Measurements from ENCODE around the gene MAP2K6.

Gene MAP2K6

DNA sequence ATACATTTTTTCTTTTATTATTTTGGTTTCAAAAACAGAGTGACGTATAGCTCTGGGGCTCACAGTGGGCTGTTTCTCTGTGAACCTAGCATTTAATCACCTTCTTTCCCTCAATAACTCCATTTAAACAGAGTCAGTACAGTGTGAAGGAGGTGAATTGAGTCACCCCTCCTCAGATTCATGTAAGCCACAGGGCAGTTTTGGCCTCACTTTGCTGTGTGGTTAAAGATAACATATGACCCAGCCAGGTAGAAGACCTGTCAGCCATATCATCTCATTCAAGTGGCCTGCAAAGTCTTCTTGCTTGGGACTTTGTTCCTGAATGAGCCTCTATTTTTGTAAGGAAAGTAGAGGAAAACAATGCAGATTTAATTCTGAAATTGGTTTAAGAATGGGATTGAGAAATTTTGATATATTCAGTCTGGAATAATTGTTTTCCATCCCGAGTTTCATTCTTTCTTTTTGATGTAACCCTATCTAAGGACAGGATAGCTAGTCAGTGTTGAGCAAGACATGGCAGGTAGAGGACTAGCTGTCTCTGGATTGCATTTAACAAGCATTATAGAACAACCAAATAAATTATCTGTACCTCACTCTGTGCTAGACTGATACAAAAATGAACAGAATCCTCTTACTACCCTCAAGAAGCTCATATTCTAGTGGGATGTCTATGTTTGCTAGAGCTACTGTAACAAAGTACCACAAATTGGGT, 13.1 kb downstream of the MAP2K6 start:
- no peak for DNase-seq

DNA sequence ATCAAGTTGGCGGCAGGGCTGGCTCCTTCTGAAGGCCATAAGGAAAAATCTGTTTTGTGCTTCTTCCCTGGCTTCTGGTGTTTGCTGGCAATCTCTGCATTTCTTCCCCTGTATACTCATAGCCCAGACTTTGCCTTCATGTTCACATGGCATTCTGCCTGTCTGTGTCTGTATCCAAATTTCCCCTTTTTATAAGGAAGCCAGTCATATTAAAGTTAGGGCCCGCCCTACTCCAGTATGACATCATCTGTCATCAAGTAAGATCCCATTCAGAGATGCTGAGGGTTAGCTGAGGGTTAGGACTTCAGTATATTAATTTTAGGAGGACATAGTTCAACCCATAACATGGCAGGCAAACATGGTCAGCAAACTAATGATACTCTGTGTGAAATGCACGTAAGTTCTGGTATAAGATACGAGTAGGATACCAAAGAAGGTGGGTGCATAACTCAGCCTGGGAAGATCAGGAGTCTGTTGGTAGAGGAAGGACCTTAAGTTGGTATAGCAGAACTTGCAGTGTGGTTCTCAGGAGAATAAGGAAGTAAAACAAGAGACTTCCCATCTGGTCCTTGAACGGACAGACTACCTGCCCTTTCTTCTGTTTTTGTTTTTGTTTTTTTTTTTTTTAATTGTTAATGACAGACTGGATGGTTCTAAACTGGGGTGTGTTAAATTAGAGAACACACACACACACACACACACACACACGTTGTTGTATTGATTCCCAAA, 13.9 kb downstream of the MAP2K6 start:
- DNase-seq = no peak

DNA sequence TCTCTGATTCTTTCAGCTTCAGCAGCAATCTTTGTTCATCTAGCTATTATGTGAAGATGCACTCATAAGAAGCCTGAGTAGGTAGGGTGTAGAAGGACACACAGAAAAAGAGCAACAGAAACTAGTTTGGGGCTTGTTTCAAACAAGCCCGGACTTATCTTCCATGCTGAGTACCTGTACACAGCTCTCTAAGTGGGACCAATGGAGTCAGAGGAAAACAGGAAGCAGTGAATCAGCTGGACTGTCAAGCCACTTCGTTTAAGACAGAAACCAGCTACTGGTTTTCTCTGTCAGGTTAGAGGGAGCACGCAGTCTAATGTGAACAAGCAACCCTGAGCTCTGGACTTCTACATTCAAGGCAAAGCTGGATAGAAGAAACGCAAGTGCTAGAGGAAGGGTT, 16.0 kb downstream of the MAP2K6 start:
- no peak for DNase-seq

DNA sequence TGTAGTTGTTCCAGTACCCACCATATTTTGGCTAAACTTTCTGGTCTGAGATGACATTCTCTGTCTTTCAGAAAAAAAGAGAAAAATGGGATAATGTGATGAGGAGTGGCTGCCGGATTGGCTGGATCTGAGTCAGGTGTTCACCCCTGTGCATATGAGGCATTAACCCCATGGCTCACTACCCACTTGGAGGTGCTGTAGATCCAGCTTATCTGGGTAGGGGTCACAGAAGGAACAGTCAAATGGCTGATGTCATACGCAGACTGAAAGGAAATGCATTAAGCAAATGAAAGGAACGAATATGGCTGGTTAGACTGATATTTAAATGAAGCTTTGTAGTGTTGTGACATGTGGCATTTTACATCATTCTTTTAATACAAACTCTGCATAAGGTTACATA, 17.3 kb downstream of the MAP2K6 start:
- DNase-seq = no peak

DNA sequence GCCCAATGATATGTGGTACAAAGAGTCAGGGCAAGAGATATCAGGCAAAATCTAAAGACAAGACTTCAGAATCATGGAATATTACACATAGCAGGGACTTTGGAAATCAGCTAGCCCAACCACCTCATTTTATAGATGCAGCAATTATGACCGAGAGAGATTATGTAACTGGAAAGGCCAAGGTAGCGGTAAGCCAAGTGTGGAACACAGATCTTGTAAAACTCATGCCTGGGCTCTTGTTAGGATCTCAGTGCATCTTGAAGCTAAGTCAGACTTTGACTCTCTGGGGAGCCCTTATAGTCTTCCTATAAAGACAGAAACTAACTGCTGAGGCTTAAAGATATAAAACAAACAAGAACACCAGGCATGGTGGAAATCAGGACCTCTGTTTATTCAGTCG, 18.6 kb downstream of the MAP2K6 start:
- no peak for DNase-seq

DNA sequence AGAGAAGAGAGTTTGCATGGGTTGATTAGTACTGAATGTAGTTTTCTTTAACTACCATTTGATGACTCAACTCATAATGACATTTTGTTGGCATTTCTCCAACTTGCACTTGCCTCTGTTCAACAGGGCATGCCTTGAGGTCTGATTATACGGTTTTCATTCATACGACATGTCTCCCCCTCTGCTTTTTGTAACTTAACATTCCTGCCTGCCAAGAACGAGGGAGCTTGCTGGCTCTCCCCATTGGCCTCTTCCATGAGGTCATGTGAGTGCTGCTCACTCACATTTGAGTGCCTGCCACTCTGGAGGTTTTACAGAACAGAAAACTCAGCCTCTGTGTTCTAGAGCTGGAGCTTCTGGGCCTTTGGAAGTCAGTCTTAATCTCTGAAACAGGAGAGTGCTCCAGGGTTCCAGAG, 19.7 kb downstream of the MAP2K6 start:
- no peak for DNase-seq

DNA sequence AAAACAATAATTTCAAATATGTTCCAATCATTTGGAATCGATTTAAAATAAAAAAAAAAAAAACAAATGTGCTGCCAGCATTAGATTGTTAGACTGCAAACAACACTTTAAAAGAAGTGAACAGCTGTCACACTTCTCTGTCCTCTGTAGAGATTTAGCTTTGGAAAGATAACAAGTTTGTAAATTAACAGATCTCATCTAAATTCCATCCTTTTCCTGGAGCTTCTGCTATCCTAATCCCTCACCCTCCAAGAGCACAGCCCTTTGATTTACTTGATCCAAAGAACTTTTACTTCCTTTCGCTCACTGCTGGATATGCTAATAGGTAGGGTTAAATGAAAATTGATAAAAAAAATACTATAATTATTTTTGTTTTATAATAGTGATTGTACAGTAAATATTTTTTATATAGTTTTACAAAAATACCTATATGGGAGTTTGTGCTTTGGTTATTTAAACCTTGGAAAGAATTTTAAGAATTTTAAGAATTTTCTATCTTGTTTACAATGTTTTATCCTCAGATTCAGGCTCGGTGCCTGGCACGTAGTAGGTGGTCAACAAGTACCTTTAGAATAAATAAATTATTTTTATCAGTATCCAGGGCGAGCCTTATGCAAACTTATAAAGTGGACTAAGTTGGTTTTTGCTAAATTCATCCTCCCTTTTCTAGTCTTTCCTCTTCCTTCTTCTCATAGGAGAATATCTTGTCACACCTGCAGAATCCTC, 21.6 kb downstream of the MAP2K6 start:
- DNase-seq = no peak

DNA sequence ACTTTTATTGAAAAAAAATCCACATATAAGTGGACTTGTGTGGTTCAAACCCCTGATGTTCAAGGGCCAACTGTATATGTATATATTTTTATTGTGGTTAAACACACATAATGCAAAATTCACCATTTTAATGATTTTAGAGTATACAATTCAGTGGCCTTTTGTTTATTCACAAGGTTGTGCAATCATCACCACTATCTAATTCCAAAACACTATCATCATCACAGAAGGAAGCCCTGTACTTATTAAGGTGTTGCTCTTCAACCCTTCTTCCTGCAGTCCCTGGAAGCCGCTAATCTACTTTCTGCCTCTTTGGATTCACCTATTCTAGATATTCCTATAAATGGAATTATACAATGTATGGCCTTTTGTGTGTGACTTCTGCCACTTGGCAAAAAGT, 23.0 kb downstream of the MAP2K6 start:
- no peak for DNase-seq

DNA sequence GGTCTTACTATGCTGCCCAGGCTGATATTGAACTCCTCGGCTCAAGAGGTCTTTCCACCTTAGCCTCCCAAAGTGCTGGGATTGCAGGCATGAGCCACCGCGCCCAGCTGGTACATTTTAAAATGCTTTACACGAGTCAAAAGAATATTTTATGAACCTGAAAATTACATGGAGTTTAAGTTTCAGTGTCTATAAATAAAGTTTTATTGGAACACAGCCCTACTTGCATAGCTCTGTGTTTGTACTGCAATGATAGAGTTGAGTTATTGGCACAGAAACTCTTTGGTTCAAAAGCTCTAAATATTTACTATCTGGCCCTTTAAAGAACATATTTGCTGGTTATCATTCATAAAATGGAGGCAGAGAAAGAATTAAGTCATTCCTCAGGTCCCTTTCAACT, 24.3 kb downstream of the MAP2K6 start:
- no peak for DNase-seq

DNA sequence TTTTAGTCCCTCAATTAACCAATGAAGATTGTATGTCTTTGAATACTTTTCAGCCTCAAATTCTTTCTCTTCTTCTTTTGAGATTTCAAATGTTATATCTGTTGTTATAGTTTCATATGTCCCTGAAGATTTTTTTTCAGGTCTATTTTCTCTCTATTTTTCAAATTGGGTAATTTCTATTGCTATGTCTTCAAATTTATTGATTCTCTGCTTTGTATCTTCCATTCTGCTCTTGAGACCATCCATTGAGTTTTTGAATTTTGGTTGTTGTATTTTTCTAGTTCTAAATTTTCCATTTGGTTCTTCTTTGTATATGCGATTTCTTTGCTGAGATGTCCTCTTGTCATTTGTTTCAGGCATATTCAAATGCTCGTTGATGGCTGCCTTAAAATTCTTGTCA, 26.7 kb downstream of the MAP2K6 start:
- DNase-seq = no peak

DNA sequence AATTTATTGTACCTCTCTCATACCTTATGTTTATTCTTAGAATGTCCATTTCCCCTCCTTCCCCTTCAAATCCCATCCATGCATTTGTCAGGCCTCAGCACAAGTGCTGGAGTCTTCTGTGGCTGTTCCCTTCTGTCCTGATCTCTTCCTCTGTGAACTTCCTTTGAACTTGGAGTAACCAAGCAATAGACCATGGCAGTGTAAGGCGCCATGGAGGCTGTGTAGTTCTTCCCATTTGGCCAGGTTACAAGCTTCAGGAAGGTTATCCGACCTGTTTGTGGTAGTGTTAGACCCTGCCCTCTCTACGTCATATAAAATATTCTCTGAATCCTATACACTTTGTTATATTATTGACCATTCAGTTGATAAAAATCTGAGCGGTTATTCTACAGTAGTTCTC, 28.6 kb downstream of the MAP2K6 start:
- no peak for DNase-seq

DNA sequence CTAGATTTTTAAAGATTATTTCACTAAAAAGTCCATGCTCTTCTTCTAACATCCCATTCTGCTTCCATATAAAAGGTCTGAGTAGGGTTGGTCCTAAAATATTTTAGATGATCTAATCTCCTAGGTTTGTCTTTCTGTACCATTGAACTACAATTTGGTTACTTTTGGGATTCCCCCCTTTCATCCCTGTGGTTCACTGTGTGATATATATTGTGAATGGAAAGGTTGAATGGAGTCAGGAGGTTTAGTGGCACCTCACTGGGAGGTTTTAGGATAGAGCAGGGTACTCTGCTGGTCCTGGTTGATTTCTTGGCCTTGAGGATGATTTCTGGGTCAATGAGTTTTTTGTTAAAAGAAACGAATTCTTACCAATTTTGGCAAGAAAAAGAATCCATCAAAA, 29.5 kb downstream of the MAP2K6 start:
- DNase-seq = no peak

DNA sequence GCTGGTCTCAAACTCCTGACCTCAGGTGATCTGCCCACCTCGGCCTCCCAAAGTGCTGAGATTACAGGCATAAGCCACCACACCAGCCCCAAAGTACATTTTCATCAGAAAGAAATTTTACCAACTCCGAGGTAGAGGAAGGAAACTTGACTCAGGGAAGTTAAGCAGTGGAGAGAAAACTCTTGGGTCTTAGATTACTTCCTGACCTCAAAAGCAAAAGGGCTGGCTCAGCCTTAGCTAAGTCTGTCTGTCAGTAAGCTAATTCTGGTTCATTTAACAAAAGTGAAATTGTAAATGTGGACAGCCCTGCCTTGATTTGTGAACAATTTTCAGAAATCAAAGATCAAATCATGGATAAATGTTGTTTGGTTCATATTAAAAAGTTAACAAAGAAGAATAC, 30.6 kb downstream of the MAP2K6 start:
- no peak for DNase-seq

DNA sequence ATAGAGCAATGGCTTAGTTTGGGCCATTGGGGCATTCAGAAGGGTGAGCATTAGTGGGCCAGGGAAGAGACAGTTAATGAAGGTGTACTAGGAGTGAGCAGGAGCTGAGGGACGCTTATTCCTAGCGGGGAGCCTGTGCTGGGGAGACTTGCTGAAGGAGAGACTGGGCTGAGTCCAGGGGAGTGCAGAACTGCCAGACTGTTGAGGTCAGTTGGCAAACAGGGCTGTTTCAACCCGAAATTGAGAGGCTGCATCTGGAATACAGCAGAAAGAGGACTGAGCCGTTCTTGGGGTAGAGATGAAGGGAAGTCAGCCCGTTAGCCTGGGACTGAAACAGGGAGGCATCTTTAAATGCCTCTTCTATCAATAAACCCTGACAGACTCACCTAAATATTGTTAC, 33.2 kb downstream of the MAP2K6 start:
- DNase-seq = no peak

DNA sequence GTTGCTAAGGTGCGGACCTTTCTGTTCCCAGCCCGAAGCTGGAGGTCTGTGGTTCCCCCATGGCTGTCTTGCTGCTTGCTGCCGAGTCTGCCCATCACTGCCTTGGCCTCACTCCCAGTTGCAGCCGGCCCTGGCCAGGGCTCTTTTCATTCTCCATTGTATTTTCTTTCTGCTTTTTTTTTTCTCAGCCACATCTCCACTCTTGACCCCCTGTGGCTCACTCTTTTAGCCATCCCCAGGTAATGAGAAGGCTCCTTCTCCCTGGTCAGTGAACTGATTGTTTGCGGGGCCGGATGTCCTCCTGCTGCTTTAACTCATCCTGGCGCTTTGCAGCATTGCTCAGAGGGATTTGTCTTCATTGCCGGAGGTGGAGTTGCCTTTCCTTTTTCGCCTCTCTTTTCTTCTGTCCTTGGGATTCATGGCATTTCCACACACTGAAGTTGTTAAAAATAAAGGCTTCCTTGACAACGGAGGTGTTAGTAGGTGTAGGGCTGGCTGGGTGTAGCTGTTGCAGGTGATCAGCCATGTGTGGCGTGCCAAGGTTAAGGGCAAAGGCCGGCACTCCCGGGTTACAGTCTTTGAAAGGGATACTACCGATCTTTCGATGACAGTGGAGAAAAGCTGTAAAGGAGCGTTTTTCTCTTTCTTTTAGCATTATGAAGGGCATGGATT, 34.1 kb downstream of the MAP2K6 start:
- DNase-seq = no peak

DNA sequence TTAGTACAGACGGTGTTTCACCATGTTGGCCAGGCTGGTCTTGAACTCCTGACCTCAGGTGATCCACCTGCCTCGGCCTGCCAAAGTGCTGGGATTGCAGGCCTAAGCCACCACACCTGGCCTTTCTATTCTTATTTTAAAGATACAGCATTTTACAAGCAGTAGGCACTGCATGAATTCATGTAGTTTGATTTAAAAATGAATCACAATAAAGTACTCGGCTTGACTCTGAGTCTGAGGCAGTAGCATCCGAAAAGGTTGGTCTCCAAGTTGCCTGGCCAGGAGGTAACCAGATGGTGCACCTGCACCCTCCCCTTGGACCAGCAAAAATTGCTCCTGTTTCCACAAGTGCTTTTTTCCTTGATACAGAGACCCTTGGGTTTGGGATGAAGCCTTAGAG, 35.6 kb downstream of the MAP2K6 start:
- no peak for DNase-seq

DNA sequence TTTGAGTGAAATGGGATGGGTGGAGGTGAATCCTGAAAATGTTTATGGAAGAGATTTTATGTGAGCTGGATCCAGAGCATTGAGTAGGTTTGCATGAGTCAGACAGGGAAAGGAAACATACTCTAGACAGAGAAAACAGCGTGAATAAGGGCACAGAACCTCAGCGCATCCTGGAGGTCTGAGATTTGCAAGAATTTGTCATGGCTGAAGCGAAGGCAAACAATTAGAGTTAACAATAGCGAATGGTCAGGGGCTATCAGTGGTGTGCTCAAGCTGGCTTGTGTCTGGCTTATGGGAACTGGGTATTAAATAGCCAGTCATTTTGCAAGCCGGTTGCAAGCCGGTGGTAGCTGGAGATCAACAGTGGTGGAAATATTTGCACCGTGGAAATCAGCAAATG, 36.4 kb downstream of the MAP2K6 start:
- no peak for DNase-seq

DNA sequence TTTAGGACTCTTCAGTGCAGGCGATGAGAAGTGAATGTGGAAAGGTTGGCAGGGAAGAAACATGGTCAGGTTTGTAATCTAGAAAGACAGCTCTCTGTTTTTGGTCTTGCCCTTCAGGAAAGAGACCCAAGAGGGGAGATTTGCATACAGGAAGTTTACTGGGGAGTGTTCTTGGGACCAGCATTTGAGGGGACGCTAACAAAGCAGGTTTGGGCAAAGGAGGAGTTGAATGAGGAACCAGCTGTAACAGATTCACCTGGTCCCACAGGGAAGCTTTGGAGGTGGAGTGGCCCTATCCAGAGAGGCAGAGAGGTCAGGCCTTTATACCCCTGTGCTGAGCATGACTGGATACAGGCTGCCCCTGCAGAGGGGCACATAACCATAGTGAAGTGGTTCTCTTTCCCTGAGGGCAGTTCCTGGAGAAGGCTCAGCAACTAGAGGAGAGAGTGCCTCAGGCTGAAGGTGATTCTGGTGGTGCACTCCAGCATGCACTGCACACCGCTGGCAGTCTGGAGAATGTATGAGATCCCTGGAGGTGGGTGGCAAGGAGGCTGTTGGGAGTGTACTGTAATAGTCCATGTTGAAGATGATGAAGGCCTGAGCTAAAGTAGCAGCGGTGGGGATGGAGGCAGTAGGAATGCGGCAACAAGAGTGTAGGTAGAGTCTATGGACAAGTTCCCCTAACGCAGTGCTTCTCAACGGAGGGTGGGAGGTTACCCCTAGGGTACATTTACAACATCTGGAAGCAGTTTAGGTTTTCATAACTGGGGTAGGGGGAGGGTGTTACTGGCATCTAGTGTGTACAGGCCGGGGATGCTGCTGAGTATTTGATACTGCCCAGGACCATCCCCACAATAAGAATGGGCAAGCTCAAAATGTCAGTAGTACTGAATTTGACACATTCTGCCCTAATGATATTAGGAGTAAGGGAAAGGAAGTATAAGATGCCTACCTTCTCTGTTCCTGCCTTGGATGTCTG, 37.2 kb downstream of the MAP2K6 start:
- no peak for DNase-seq

DNA sequence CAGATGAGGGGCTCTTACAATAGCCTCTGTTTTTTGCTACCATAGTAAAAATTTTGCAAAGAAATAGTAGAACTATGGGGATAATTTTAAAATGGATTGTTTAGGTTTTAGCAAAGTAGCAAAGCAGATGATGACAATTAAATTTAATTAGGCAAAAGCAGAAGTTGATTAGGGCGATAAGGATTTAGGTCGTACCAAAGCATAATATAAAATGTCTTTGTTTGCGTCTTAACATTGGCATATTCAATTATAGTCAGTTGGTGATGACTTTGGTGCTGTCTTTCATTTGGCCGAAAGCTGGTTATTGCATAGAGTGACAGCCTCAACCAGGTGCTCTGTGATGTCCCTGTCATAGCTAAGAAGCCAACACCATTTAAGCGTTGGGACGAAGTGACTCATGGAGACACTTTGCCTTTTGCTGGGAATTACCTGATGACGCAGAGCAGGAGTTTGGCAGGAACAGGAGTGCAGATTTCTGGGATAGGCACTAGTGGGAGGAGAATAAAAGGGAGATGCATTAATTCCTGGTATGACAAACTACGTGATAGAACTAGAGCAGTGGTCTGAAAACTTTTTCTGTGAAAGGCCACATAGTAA, 38.3 kb downstream of the MAP2K6 start:
- DNase-seq = no peak

DNA sequence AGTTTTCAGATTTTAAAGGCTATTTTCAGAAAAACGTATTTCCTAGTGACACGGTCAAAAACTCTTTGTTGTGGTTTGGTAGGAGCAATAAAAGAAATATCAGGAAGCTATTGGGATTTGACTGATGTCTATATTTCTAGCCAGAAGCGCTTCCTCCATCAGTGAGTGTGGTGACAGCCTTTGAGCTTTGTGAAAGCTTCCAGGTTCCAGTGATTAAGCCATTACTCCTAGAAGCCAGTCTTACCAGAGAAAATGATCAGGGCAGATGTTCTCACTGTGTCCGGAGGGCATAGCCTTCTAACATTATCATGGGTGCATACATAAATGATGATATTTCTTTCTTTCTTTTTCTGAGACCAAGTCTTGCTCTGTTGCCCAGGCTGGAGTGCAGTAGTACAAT, 39.6 kb downstream of the MAP2K6 start:
- DNase-seq = no peak

DNA sequence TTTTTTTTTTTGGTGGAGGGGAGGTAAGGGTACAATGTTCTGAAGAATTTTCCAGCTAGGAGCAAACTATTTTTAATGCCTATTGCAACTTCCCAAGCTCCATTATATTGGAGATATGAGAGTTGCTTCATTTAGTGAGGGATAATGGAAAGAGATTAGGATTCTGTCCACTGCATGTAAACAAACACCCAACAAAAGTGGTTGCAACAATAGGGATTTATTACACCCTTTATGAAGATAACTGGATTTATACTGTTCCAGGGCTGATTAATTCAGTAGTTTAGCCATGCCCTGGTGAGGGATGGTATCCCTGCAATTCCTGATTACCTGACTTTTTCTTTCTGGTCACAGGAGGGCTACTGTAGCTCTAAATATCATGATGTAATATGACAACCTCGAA, 40.5 kb downstream of the MAP2K6 start:
- DNase-seq = no peak

DNA sequence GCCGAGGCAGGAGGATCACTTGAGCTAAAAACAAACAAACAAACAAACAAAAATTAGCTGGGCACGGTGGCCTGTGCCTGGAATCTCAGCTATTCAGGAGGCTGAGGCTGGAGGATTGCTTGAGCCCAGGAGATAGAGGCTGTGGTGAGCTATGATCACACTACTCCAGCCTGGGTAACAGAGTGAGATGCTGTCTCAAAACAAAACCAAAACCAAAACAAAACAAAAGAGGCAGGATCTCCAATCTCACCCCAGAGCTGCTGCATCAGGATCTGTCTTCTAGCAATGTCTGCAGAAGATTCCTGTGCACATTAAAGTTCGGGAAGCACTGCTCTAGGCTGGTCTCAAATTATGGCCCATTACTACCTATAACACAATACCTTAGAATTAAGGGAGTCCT, 43.1 kb downstream of the MAP2K6 start:
- DNase-seq = no peak
